NCI-H524 treated with DMSO at 0.1 percent for 48 hours (cell line): ENCODE measurements around the gene RNF43.

Source experiments
- DNase-seq: peaks from one replicate; lab custom pipeline; 2025; lab: John Stamatoyannopoulos, UW

The RNF43 gene

DNA sequence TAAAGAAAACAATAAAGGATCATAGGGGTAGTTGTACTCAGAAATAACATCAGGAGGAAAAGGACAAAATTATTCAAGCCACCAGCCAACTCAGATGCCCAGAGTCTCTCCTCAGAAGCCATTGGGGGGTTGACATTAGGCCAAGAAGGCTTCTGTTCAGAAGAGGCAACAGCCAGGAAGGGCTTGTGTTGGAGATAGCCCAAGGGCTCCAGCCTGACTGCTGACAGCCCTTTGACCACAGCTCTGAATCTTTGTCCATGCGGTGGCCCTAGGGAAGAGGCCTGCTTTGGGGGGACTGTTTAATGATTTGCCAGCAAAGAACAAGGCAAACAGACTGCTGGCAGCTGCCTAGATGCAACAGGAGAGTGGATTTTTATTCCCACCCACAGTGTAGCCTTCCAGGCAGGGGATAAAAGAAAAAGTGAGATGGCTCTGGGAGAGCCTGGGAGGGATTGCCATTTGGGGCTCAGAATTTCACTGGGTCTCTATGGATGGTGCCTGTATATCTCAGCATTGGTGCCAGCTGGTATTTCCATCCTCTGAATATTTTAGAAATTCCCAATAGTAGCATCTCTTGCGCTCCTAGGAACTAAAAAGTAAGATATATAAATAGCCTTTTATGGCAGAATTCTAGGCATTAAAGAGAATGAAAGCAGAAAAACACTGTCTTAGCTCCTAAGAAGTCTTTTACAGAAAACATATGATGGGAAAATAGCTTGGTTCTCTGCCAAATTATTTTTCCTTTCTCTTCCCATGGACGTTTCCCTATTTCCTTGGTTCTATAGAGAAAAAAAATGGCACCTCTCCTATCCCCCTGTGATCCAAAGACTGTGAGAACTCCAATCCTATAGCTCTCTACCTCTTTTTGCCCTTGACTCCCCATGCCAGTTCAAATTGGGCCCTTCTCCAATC, 36.0 kb downstream of the RNF43 start:
- DNase-seq: no peak

DNA sequence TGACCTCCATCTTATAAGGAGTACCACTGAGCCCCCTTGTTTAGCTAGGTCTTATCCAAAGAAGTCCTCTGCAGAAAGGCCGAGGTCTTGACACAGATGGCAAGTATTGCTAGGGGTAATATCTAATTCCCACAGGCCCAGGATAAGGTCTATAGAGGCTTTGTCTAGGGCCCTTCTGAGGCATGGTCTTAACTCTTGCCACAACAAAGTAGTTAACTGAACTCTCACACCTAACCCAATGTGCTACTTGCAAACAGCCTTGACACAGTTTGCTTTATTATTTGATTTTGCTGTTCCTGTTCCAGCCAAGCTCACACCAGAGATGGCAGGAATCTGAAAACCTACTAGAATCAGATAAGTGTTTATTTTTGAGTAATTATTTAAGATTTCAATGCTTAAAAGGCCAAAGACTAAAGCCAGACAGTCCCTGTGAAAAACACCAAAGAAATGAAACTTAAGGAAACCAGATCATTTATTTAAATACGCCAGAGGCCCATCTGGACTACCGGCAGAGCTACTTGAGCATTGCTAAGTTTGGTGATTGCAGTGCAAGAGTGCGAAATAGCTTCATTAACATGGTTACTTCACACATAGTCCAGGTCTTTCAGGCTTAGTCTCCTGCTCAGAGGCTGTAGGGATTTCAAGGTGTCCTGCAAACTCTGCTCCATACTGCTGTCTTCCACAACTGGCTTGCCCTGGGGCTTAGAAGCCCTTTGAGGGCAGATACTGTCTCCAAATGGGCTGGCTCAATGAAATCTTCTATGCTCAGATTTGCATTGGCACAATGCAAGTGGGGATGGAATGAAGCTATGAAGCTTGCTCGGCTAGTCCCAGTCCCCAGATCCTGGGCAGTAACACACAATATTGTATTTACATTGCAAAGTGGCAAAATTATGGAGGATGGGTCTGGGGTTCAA, 36.9 kb downstream of the RNF43 start:
- no peak for DNase-seq

DNA sequence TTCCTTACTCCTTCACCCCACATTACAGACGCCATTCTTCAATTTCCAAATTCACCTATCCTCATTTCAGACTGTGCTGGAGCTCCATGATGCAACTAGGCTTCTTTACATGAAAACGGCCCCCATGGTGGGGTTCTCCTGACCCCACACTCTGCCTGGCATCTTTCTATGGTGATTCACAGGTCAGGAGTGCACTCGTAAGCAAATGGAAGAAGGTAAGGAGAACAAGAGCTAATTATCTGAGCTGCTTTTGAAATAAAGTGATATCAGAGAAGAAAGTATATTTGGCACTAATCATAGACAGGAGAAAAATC, 37.9 kb downstream of the RNF43 start:
- no peak for DNase-seq

DNA sequence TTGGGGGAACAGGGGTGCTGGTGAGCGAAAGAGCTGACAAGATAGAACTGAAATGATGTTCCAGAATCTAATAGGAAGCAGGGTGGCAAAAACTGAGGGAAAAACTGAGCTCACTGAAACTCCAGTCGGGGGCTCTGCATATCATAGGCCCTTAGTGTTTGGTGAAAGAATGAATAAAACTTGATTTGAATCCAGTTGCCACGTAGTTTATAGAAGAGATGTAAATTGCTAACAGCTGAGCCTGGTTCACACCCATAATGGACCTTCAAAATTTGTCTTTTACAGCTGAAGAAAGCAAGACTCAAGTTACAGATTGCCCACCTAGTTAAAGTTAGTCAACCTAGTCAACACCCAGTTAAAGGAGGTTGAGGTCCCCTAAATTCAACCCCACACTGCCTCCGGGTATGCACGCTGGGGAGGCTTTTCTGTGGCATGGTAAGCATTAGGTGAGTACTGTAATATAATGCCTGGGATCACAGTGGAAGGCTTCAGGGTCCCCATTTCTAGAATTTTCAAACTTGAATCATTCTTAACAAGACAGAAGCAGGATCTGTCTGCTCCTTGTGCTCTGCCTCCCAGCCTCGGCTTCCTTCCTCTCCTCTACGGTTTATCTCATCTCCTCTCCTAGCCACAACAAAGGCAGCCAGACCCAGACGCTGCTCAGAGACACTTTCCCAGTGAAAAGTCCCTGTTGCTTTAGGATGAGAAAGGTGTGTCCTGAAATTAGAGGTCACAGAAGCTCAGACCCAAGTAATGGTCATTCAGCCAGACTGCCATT, 38.4 kb downstream of the RNF43 start:
- no peak for DNase-seq

DNA sequence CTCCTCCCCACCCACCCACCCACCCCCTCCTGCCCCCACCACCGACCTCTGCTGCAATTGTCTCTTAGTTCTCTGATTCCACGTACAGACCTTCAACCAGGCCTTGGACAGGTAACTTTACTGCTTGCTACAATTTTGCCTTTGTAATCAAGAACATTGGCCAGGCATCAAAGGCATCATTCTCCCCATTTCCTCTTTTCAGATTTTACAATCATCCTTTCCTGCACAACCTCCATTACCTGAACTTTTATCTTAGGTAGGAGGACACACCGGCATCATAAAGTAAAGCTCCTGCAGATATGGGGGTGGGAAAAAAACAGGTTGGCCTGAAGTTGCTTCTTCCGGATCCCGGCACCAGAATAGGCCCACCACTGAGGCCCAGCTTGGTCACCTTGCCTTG, 39.7 kb downstream of the RNF43 start:
- no peak for DNase-seq

DNA sequence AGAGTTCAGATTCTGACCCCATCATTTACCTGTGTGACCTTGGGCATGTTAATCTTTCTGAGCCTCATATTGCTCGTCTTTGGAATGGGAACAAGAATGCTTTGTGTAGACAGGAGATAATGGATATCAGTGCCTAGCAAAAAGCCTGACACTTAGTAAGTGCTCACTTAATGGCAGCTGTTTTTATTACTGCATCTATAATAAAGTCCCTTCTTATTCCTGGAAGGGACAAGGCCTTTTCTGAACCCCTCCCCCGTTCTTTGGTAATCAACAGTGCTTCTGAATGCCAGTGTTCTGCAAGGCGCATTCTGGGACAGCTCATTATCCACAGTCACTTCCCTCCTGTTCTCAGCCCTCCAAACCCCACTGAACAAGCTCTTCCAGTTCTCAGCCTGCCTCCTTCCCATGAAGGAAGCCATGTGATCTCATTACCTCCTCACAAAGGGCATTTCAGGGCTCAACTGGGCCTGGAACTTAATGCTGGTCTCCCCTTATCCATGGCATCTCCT, 40.2 kb downstream of the RNF43 start:
- no peak for DNase-seq

DNA sequence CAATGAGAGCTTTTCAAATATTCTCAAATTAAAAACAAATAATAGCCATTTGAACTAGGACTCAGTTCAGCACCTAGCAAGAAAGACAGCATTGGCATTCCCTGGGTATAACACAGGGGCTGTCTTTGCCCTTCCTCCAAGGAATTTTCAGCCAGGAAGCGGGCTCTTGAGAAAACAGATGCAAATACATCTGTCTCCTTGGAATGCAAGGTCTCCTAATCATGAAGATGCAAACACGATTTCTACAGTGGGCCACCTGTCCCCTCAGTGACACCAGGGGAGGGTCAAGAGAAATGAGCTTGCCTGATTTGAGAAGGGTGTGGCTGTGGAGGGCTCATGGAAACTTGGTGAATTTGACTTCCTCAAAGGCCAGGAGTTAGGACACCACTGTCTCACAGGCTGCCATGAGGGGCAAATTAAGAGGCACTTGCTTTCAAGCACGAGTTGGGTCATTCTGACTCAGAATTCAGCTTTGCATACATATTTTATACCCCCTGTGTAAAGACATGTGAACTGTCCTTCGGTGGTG, 40.8 kb downstream of the RNF43 start:
- DNase-seq: no peak

DNA sequence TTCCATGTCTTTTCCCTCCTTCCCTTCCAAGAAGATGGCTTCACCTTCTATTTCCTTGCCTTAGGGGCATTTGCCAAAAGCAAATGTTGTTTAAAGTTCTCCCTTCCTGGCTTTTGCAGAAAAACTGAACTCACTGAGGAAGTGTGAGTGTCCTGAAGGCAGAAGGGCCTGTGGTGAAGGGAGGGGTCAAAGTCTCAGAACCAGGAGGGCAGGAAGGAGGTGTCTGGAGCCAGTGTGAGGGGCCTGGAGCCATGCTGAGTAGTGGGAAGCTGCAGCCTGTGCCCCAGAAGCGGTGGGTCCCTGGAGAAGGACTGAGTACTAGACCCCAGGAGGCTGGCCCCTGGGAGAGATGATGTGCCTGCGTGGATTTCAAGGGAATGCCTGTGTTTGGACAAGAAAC, 41.5 kb downstream of the RNF43 start:
- no peak for DNase-seq

DNA sequence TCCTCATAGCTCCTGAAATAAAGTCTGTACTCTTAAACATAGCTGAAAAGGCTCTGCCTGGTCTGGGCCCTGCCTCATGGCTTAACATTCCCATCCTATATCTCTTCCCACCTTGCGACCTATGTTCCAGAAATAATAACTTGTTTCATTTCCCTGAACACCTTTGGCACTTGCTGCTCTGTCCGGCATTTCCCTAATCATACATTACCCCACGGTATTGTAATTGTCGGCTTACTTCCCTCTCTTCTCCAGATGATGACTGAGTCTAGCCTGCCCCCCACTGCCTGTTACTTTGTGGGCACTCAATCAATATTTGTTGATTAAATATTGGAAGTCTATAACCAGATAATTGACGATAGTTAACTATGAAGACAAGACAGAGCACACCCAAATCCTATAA, 42.1 kb downstream of the RNF43 start:
- DNase-seq: no peak

DNA sequence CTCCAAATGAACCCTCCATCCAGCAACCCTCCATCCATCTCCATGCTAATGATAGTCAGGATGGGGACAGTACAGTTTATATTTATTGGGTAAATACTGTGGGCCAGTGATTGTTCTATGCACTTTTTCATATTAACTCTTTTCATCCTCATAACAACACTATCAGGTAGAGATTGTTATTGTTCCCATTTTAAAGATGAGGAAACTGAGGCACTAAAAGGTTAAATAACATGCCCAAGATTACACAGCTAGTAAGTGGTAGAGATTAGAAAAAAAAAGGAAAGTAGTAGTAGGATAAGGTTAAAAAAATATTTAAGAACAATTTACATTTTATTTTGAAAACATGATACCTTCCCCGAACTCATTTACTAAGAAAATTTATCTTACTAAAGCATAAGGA, 43.4 kb downstream of the RNF43 start:
- DNase-seq: no peak

DNA sequence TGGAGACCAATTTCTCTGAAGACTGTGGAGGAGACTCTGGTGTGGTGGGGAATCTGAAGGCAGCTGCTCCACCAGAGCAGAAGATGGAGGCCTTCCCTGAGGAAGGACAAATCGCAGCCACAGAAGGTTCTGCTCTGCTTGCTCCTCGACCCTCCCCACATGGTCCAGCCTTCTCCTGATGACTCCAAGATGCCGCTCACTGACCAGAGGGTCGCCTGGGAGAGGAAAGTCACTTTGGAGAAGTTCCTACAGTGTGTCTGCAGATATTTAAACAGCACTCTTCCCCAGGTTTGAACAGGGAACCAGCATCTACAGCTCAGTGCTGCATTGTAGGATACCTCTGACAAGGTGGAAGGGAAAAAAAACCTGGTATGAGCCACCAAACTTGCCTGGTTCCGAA, 44.3 kb downstream of the RNF43 start:
- no peak for DNase-seq

DNA sequence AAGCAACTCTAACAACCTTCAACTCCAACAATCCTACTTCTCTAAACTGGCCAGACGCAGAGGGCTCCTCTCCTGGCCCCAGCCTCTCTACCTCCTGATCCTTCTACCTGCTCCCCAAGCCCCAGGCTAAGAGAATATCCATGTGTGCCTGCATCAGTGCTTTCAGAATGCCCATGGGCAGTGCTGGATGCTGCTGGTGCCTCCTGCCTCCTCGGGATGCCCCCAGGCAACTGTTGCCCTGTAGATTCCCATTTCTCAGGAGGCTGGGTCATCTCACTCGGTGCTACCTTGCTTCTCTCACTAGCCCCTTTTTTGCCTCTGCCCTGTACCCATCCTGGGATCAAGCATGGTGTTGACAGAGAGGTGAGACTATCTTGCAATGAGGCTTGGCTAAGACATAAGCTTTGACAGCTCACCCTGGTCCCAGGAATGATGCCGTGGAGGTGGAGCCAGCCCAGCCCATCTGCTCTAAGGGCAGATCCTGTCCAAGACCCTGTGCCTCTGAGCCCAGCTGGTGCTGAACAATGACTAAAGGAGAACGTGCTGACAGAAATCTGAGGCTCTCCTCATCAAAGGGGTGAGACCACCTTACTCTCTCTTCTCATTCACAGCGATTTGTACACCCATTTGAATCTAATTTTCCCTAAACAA, 45.9 kb downstream of the RNF43 start:
- no peak for DNase-seq

DNA sequence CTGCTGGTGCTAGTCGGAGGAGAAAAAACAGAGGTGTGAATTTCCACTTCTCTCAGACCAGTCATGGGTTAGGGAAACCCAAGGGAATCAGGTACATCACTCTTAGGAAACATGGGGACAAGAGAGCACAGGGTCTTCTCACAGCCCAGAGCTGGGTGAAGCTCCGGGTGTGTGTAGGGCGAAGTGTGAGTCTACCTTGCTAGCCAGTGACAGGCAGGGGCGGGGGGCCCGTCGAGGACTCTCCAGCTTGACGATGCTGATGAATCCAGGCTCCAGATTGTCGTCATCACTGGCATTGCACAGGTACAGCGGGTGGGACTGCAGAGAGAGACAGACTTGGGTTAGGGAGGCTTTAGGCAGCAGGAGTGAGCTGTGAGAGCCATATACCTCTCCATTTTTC, 46.6 kb downstream of the RNF43 start:
- DNase-seq: no peak

DNA sequence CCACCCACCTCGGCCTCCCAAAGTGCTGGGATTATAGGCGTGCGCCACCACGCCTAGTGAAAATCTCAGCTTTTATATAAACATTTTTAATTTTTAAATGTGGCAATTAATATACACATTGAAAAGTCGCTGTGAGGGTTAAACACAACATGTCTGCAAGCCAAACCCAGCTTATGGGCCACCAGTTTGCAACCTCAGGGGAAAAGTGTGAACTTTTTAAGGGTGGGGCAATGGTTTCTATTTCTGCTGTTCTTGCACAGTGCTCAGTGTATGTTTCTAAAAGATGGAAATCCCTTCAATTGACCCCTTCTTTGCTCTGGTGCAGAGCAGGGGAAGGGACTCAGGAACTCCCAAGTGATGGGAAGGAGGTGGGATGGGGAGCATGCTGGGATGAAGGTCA, 47.0 kb downstream of the RNF43 start:
- no peak for DNase-seq

DNA sequence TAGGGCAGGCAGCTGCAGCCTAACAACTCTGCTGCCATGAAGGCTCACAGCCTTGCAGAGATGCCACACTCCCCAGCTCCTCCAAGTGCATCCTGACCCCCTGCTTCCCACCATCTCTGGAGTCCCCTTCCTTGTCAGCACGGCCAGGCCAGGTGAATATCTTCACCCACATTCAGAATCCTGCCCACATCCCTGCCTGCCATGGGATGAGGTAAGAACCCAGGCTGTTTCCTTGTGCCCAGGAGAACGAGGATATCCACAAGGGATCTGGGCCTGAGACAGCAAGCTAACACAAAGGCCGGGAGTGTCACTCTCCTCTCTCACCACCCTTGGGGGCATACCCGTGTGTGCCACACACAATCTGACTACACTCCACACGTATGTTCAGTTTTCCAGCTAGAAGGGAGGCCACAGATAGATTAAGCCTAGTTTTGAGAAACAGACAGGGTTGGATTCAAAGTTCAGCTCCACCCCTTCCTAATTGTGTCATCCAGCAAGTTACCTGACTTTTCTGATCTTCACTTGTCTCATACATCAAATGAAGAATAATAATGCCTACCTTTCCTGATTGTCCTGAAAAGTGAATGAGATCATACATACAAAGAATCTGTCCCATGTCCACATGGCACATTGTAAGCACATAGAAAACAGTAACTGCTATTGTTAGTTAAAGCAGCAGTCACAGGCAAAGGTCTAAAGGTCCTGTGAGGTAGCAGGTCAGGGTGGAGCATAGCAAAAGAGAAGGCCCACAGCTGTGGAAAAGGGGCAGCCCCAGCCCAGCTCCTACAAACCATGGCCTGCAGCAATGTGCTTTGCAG, 47.9 kb downstream of the RNF43 start:
- DNase-seq: no peak

DNA sequence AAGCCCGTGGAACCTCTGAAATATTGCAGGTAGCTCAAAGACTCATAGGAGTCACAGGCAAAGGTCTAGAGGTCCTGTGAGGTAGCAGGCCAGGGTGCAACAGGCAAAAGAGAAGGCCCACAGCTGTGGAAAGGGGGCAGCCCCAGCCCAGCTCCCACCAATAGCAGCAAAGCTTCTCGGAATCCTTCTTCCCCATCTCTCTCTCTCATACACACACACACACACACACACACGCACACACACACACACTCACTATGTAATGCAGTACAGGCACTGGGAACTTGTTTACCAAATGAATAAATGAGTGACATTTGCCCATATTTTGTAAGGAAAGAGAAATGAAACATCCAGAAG, 48.5 kb downstream of the RNF43 start:
- no peak for DNase-seq
